GM13977 (cell line): Measurements from ENCODE around the gene VASP.

Source experiments
- DNase-seq: peaks from one replicate; pipeline ENCODE4 v3.0.0; 2012; ENCODE audit warnings: low spot score
- in situ Hi-C: fragments of 300-500 bp; cut with MboI; formaldehyde crosslinking; loops from one replicate; pipeline ENCODE4 v1.12.0; 2022; ENCODE audit warnings: low sequenced_read_pairs, low pct_unique_long_range_greater_than_20kb, mixed read lengths, inconsistent platforms; ENCODE audit not compliant: unreplicated experiment
- TF ChIP-seq, protein P1 (sequence below): IDR thresholded peaks from 2 replicates; pipeline ENCODE4 v1.5.1; 2012; ENCODE audit warnings: mild to moderate bottlenecking, control low read depth; ENCODE audit not compliant: insufficient read depth; ENCODE audit errors: extremely low read depth, missing control alignments

VASP gene

GRCh38 chr19:45469945-45470761 lies 37.1 kb upstream of the VASP start:
- TF ChIP-seq, protein P1, sequence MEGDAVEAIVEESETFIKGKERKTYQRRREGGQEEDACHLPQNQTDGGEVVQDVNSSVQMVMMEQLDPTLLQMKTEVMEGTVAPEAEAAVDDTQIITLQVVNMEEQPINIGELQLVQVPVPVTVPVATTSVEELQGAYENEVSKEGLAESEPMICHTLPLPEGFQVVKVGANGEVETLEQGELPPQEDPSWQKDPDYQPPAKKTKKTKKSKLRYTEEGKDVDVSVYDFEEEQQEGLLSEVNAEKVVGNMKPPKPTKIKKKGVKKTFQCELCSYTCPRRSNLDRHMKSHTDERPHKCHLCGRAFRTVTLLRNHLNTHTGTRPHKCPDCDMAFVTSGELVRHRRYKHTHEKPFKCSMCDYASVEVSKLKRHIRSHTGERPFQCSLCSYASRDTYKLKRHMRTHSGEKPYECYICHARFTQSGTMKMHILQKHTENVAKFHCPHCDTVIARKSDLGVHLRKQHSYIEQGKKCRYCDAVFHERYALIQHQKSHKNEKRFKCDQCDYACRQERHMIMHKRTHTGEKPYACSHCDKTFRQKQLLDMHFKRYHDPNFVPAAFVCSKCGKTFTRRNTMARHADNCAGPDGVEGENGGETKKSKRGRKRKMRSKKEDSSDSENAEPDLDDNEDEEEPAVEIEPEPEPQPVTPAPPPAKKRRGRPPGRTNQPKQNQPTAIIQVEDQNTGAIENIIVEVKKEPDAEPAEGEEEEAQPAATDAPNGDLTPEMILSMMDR = no peak
- DNase-seq = no peak
- in situ Hi-C loops = no loop called here

GRCh38 chr19:45470762-45471081 lies 36.6 kb upstream of the VASP start:
- TF ChIP-seq, protein P1 = no peak
- in situ Hi-C loops = no loop called here
- DNase-seq = no peak

DNA sequence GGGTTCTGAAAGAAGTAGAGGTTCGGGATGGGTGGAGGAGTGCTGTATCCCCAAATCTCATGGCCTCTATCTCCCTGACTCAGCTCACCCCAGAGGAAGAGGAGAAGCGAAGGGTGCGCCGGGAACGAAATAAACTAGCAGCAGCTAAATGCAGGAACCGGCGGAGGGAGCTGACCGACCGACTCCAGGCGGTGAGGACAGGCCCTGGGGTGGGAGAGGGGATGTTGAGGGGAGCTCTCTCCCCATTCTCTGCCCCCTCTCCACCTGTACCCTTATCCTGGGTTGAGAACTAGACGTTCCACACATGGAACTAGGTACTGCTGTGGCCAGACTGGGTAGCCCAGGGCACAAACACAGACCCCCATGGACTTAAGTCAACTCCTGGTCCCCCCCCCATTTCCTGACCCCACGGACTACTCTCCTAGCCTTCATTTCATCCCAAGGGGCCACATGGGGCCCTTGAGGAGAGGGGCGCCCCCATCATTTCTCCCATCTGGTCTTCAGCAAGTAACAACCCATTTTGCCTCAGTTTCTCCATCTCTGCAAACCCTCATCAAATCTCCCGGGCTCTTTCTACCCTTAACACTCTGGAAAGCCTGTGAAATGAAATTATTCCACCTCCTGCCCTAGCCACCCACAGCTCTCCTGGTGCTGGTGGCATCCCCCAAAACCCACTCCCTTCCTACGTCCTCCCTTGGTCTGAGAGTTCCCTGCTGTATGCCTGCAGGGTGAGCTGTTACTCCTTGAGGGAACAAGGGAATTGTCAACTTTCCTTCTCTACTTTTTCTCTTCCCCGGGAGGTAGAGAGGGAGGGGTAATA lies 36.0 kb upstream of the VASP start:
- TF ChIP-seq, protein P1 = no peak
- in situ Hi-C loops = no loop called here
- no peak for DNase-seq

- no peak for DNase-seq
- TF ChIP-seq, protein P1 = no peak
- in situ Hi-C loops = no loop called here
These were observed 35.2 kb upstream of the VASP start for GRCh38 chr19:45471931-45472562.

- DNase-seq = no peak
- TF ChIP-seq, protein P1 = no peak
These were observed 34.5 kb upstream of the VASP start for GRCh38 chr19:45472563-45473366.

GRCh38 chr19:45473367-45473681 lies 34.0 kb upstream of the VASP start:
- DNase-seq = no peak
- TF ChIP-seq, protein P1 = no peak
- in situ Hi-C loops = no loop called here

More at GRCh38 chr19:45472563-45473366, 34.5 kb upstream of the VASP start:
- in situ Hi-C loops = no loop called here
